ENCODE data around the gene IL31RA. TPM values are rescaled to one million over a fixed set of nuclear protein-coding genes. Genes with fewer than 3 reads are reported as not detected.

Gene IL31RA
- total and polyA plus RNA-seq, 10 of the 15 experiments (the other 5 are each of a cell fraction or from before 2014, with no cell fraction given) = 0.03 to 0.31 (median 0.11) TPM; not detected in 2

- intact Hi-C loops (cut with micrococcal nuclease; ENCODE audit: unreplicated experiment) = loop anchor here (5.0 kb wide), 1 partner anchor 203 kb away; the partner anchor contains the start of gene SLC38A9
- H3K36me3 ChIP-seq (ENCODE audit: control insufficient read depth in 2 of 2, insufficient read depth in 2 of 2, low read length in 1 of 2) = no peaks in the 10 kb centered on the region
- no peak for FAIRE-seq
- H3K27me3 ChIP-seq (replicated peaks in 1 of 2; ENCODE audit: control insufficient read depth in 2 of 2, insufficient read depth in 2 of 2, low read length in 1 of 2) = 0 out of 4 replicates have a peak, but pooled peaks cover 0 to 2% of the 10 kb centered on the region in 2 experiments
- H3K4me3 ChIP-seq = no peak overlapping the region
- H3K79me2 ChIP-seq (ENCODE audit: control insufficient read depth, insufficient read depth, low read length) = no peaks in the 10 kb centered on the region
- ChIA-PET CTCF (interaction anchor here (1.6 kb wide), 1 partner anchor 21 kb away, joined by 4 read pairs; no protein-coding TSS in a partner anchor), SMC1A (ENCODE audit: uncharacterized antibody, unreplicated experiment) (interaction anchor here (1.4 to 5.3 kb wide), 5 partner anchors 8 to 144 kb away, joined by 3 to 41 read pairs (median 26); no protein-coding TSS in a partner anchor), POLR2A (interaction anchor here (1.4 kb wide), 1 partner anchor 9 kb away, joined by 3 read pairs; no protein-coding TSS in a partner anchor), RAD21 (ENCODE audit: unreplicated experiment) (interaction anchor here (0.6 to 3.0 kb wide), 6 partner anchors 9 to 123 kb away, joined by 3 to 24 read pairs (median 4); no protein-coding TSS in a partner anchor)
- no peak overlapping the region for H2AFZ ChIP-seq (ENCODE audit: control insufficient read depth, low read depth, low read length)
- 94% methylated on average over 2 of the region's 2 CpGs for WGBS (ENCODE audit: insufficient coverage, insufficient replicate concordance, low lambda C conversion rate, missing lambda C conversion rate)
- no TSS peak for BruUV-seq (replicated peaks)
- H3K9me3 ChIP-seq (replicated peaks; ENCODE audit: control insufficient read depth, insufficient read depth, low read length) = no peaks in the 10 kb centered on the region
- no peak overlapping the region for H3K4me2 ChIP-seq (ENCODE audit: control insufficient read depth, insufficient read depth)
- no peak overlapping the region for H3K27ac ChIP-seq (ENCODE audit: control insufficient read depth, insufficient read depth)
- no peaks in the 10 kb centered on the region for H4K20me1 ChIP-seq (ENCODE audit: control insufficient read depth, insufficient read depth)
- in situ Hi-C loops (cut with MboI) = no loop called here
- TF ChIP-seq ZNF622 (IDR thresholded peaks at IDR 0.05) = no peak
- TF ChIP-seq IKZF2 (IDR thresholded peaks at IDR 0.05) = no peak
- no peak for DNase-seq (ENCODE audit: low read depth, low spot score)
- peaks cover 6% of the 10 kb centered on the region; the same call in 1 of the 2 replicates for H3K4me1 ChIP-seq (ENCODE audit: control insufficient read depth, insufficient read depth, low read length)
- H3K9ac ChIP-seq (ENCODE audit: control insufficient read depth, insufficient read depth, low read length) = no peak overlapping the region
- ATAC-seq = no peak
These were observed 63.8 kb downstream of the IL31RA start for GRCh38 chr5:55914971-55915370.

- no peaks in the 10 kb centered on the region for H3K9me3 ChIP-seq (replicated peaks; ENCODE audit: control insufficient read depth, insufficient read depth, low read length)
- FAIRE-seq (no peak), DNase-seq (ENCODE audit: low read depth, low spot score) (no peak), ATAC-seq (no peak)
- H3K36me3 ChIP-seq (ENCODE audit: control insufficient read depth in 2 of 2, insufficient read depth in 2 of 2, low read length in 1 of 2) = no peaks in the 10 kb centered on the region
- CTCF ChIA-PET = interaction anchor here (1.7 kb wide), 1 partner anchor 20 kb away, joined by 7 read pairs; no protein-coding TSS in a partner anchor
- H3K4me3 ChIP-seq = no peak overlapping the region
- no peaks in the 10 kb centered on the region for H3K27me3 ChIP-seq (replicated peaks in 1 of 2; ENCODE audit: control insufficient read depth in 2 of 2, insufficient read depth in 2 of 2, low read length in 1 of 2)
- RAD21 ChIA-PET (ENCODE audit: unreplicated experiment) = interaction anchor here (0.6 kb wide), 1 partner anchor 15 kb away, joined by 3 read pairs; no protein-coding TSS in a partner anchor
- SMC1A ChIA-PET (ENCODE audit: uncharacterized antibody, unreplicated experiment) = interaction anchor here (0.7 to 1.2 kb wide), 2 partner anchors 19 to 118 kb away, joined by 3 to 4 read pairs; no protein-coding TSS in a partner anchor
- H3K9ac ChIP-seq (ENCODE audit: control insufficient read depth, insufficient read depth, low read length) = no peak overlapping the region
- BruUV-seq (replicated peaks) = no TSS peak
- no peak for TF ChIP-seq TCF3 (IDR thresholded peaks at IDR 0.05; ENCODE audit: borderline replicate concordance, insufficient read depth, low read depth, low read length)
- H3K27ac ChIP-seq (ENCODE audit: control insufficient read depth, insufficient read depth) = no peak overlapping the region
- no peaks in the 10 kb centered on the region for H3K79me2 ChIP-seq (ENCODE audit: control insufficient read depth, insufficient read depth, low read length)
- POLR2A ChIA-PET = no interaction called here
- H3K4me2 ChIP-seq (ENCODE audit: control insufficient read depth, insufficient read depth) = no peak overlapping the region
- H2AFZ ChIP-seq (ENCODE audit: control insufficient read depth, low read depth, low read length) = no peak overlapping the region
- peaks cover 7% of the 10 kb centered on the region; the same call in 1 of the 2 replicates for H3K4me1 ChIP-seq (ENCODE audit: control insufficient read depth, insufficient read depth, low read length)
- in situ Hi-C loops (cut with MboI) = no loop called here
- 81% methylated on average over 3 of the region's 3 CpGs for WGBS (ENCODE audit: insufficient coverage, insufficient replicate concordance, low lambda C conversion rate, missing lambda C conversion rate)
- intact Hi-C loops (cut with micrococcal nuclease; ENCODE audit: unreplicated experiment) = no loop called here
- H4K20me1 ChIP-seq (ENCODE audit: control insufficient read depth, insufficient read depth) = no peaks in the 10 kb centered on the region
These were observed 64.6 kb downstream of the IL31RA start for GRCh38 chr5:55915783-55916182.

Data from GM12878 (cell line).